WI38 (cell line): ENCODE measurements around the gene PER3.

Source experiments
- H3K4me3 ChIP-seq: 2 replicates; pipeline ENCODE4 v1.5.1; 2011; ENCODE audit warnings: low read depth, mild to moderate bottlenecking, control low read depth, low read length
- TF ChIP-seq, protein P1 (sequence below): IDR thresholded peaks from 2 replicates; pipeline ENCODE4 v1.5.1; 2012; ENCODE audit warnings: low read depth, mild to moderate bottlenecking, control low read depth, low read length

The PER3 gene

DNA sequence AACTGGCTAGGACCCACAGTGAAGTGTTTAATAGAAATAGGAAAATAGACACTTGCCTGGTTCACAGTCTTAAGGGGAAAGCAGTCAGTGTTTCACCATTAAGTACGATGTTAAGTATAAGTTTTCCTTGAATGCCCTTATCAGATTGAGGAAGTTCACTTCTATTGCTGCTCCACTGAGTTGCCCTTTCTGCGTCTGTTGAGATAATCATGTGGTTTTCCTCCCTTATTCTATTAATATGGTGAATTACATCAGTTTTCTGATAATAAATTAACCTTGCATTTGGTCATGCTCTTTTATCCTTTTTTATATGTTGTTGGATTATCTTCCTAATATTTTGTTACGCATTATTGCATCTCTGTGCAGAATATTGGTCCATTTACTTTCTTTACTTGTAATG is 47.4 kb downstream of the PER3 start:
- TF ChIP-seq, protein P1, sequence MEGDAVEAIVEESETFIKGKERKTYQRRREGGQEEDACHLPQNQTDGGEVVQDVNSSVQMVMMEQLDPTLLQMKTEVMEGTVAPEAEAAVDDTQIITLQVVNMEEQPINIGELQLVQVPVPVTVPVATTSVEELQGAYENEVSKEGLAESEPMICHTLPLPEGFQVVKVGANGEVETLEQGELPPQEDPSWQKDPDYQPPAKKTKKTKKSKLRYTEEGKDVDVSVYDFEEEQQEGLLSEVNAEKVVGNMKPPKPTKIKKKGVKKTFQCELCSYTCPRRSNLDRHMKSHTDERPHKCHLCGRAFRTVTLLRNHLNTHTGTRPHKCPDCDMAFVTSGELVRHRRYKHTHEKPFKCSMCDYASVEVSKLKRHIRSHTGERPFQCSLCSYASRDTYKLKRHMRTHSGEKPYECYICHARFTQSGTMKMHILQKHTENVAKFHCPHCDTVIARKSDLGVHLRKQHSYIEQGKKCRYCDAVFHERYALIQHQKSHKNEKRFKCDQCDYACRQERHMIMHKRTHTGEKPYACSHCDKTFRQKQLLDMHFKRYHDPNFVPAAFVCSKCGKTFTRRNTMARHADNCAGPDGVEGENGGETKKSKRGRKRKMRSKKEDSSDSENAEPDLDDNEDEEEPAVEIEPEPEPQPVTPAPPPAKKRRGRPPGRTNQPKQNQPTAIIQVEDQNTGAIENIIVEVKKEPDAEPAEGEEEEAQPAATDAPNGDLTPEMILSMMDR = no peak
- no peak overlapping the region for H3K4me3 ChIP-seq

DNA sequence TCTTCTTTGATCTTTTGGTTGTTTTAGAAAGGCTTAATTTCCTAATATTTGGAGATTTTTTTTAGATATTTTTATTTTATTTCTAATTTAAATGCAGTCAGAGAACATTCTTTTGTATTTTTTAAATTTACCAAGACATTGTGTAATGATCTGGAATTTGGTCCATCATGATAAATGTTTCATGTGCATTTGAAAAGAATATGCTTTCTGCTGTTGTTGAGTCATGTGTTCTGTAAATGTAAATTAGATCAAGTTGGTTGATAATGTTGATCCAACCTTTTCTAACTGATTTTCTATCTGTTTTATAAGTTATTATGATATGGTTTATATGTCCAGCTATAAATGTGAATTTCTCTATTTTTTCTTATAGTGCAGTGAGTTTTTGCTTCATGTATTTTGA is 48.9 kb downstream of the PER3 start:
- H3K4me3 ChIP-seq = no peak overlapping the region
- TF ChIP-seq, protein P1 = no peak

DNA sequence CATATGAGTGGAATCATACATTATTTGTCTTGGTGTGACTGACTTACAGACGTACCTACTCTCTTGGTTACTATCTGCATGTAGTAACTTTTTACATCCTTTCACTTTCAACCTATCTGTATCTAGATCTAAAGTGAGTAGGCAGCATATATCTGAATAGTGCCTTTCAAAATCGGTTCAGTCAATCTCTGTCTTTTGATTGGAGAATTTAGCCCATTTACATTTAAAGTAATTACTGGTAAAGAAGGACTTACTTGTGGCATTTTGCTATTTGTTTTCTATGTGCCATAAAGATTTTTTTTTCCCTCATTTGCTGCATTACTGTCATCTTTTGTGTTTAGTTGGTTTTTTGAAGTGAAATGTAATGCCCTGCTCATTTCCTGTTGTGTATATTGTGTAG is 54.6 kb downstream of the PER3 start:
- TF ChIP-seq, protein P1 = no peak
- no peak overlapping the region for H3K4me3 ChIP-seq

DNA sequence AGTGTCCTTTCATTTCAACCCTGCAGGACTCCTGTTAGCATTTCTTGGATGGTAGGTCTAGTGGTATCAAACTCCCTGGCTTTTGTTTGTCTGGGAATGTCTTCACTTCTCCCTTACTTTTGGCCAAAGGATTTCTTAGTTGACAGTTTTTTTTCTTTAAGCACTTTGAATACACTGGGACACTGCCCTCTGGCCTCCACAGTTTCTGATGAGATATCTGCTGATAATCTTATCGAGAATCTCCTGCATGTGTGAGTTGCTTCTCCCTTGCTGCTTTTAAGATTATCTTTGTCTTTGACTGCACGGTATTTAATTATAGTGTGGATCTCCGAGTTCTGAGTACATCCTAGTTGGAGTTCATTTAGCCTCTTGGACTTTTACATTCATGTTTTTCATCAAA is 55.4 kb downstream of the PER3 start:
- TF ChIP-seq, protein P1 = no peak

DNA sequence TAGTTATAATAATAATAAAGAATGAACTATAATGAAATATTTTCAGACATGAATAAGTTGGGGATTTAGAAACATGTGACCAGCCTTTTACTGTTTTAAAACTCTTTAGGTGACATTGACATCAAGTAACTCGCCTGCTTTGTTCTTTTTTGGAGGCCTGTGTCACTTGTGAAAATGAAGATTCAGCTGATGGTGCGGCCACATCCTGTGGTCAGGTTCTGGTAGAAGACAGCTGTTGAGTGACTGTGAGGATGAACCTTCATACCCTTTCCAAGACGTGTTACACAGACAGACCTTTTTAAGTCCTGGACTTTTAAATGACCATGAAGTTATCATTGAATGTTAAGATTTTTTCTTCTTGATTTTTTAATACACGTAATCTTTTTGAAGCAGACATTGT is 58.4 kb downstream of the PER3 start:
- TF ChIP-seq, protein P1 = no peak
- no peak overlapping the region for H3K4me3 ChIP-seq

More for the DNA sequence above, 55.4 kb downstream of the PER3 start:
- H3K4me3 ChIP-seq = no peak overlapping the region

DNA sequence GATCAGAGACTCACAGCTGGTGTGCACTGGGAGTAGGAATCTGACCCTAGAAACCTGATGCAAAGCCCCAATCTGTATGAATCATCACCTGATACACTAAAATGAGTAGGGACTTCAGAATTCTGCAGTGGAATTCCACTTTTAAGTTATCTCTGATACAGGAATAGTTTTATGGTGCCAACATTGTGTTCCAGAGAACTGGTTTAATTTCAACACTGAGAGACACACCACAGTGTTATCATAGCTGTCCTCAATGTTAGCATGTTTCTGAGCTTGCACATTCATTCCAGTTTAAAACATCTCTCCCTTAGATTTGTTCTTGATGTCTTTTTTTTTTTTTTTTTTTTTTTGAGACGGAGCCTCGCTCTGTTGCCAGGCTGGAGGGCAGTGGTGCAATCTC is 61.7 kb downstream of the PER3 start:
- no peak overlapping the region for H3K4me3 ChIP-seq
- TF ChIP-seq, protein P1 = no peak

DNA sequence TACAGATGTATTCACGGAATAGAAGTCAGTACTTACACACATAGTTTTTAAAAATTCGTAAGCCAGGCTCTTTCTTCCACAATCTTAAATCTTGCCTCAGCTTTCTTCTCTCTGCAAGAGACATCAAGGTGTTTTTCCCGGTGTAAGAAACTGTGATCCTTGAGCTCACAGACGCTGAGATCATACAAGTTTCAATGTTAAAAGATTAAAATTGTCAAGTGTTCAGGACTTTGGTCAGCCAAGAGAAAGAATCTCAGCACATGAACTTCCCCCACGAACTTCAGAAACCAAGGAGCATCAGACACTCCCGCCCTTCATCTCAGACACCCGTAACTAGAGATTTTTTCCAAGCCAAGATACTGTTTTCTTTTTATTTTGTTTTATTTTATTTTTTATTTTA is 62.6 kb downstream of the PER3 start:
- H3K4me3 ChIP-seq = no peak overlapping the region
- TF ChIP-seq, protein P1 = no peak
